WTC11 (cell line): ENCODE measurements around the gene NTN4. TPM values are rescaled to one million over a fixed set of nuclear protein-coding genes. Genes with fewer than 3 reads are reported as not detected.

Experiments used
- ATAC-seq: fragments of 200-7000 bp; cut with Tn5 transposase; 2 replicates; pipeline ENCODE4 v1.10.0; 2021; ENCODE audit warnings: mild to moderate bottlenecking, moderate library complexity
- CTCF ChIA-PET: fragments of 300-600 bp; sonication (Branson Sonifier 250); formaldehyde crosslinking; loops from one replicate; lab custom pipeline; 2021; ENCODE audit warnings: antibody characterized with exemption; lab: Charles Lee
- POLR2A ChIA-PET: fragments of 350-600 bp; sonication (Branson Sonifier 250); formaldehyde crosslinking; loops from one replicate; lab custom pipeline; 2021; ENCODE audit warnings: antibody characterized with exemption; lab: Charles Lee
- DNase-seq: peaks from one replicate; pipeline ENCODE4 v3.0.0; 2021; ENCODE audit warnings: low spot score
- H3K27ac Mint-ChIP-seq: 2 replicates; pipeline ENCODE4 v1.8.0; 2021; ENCODE audit warnings: mixed read lengths
- H3K27me3 Mint-ChIP-seq: 2 replicates; pipeline ENCODE4 v1.8.0; 2021; ENCODE audit warnings: low read depth, mild to moderate bottlenecking, moderate library complexity, mixed read lengths
- H3K36me3 Mint-ChIP-seq: 2 replicates; pipeline ENCODE4 v1.8.0; 2021; ENCODE audit warnings: mixed read lengths
- H3K4me1 Mint-ChIP-seq: 2 replicates; pipeline ENCODE4 v1.8.0; 2022; ENCODE audit warnings: mixed read lengths
- H3K4me3 Mint-ChIP-seq: 2 replicates; pipeline ENCODE4 v1.8.0; 2021; ENCODE audit warnings: mild to moderate bottlenecking, moderate library complexity, mixed read lengths
- H3K9me3 Mint-ChIP-seq: 2 replicates; pipeline ENCODE4 v1.8.0; 2021; ENCODE audit warnings: mixed read lengths
- CBFB ChIP-seq: sonication (generic); formaldehyde crosslinking; IDR thresholded peaks from 2 replicates; pipeline ENCODE4 v1.8.1; 2022; ENCODE audit warnings: mild to moderate bottlenecking, low read depth, missing genetic modification reagents
- CREM ChIP-seq: sonication (generic); formaldehyde crosslinking; IDR thresholded peaks from 2 replicates; pipeline ENCODE4 v1.8.1; 2022; ENCODE audit warnings: mild to moderate bottlenecking, missing genetic modification reagents, moderate library complexity
- FOXP4 ChIP-seq: sonication (generic); formaldehyde crosslinking; IDR thresholded peaks from 2 replicates; pipeline ENCODE4 v1.8.0; 2022; ENCODE audit warnings: mild to moderate bottlenecking, missing genetic modification reagents
- GRHL2 ChIP-seq: fragments of 250-450 bp; sonication (Bioruptor Pico); IDR thresholded peaks from 2 replicates; pipeline ENCODE4 v1.8.0; 2022; ENCODE audit warnings: mild to moderate bottlenecking, moderate library complexity; ENCODE audit not compliant: insufficient replicate concordance, severe bottlenecking
- HMGA2 ChIP-seq: fragments of 250-450 bp; sonication (Bioruptor Pico); IDR thresholded peaks from 2 replicates; pipeline ENCODE4 v1.4.0; 2021; ENCODE audit warnings: mild to moderate bottlenecking, moderate library complexity
- IRF2 ChIP-seq: sonication (generic); formaldehyde crosslinking; IDR thresholded peaks from 2 replicates; pipeline ENCODE4 v1.8.0; 2022; ENCODE audit warnings: low read depth, missing genetic modification reagents, borderline replicate concordance
- MYBL2 ChIP-seq: sonication (generic); formaldehyde crosslinking; IDR thresholded peaks from 2 replicates; pipeline ENCODE4 v1.8.1; 2023; ENCODE audit warnings: mild to moderate bottlenecking, moderate library complexity, missing genetic modification reagents
- NFE2L1 ChIP-seq: sonication (generic); formaldehyde crosslinking; IDR thresholded peaks from 2 replicates; pipeline ENCODE4 v1.8.1; 2023; ENCODE audit warnings: missing genetic modification reagents
- NR3C1 ChIP-seq: sonication (generic); formaldehyde crosslinking; conservative IDR thresholded peaks from 2 replicates; pipeline ENCODE4 v1.8.1; 2023; ENCODE audit warnings: low read depth, mild to moderate bottlenecking, missing genetic modification reagents
- OVOL2 ChIP-seq: fragments of 250-450 bp; sonication (Bioruptor Pico); IDR thresholded peaks from 2 replicates; pipeline ENCODE4 v1.9.0; 2021; ENCODE audit warnings: mild to moderate bottlenecking, borderline replicate concordance
- SOX15 ChIP-seq: fragments of 250-450 bp; sonication (Bioruptor Pico); IDR thresholded peaks from 2 replicates; pipeline ENCODE4 v1.9.0; 2021; ENCODE audit warnings: mild to moderate bottlenecking
- TEAD4 ChIP-seq: sonication (generic); formaldehyde crosslinking; IDR thresholded peaks from 2 replicates; pipeline ENCODE4 v1.8.0; 2022; ENCODE audit warnings: mild to moderate bottlenecking, missing genetic modification reagents
- ZMAT4 ChIP-seq: fragments of 250-450 bp; sonication (Bioruptor Pico); IDR thresholded peaks from 2 replicates; pipeline ENCODE4 v1.9.0; 2021; ENCODE audit warnings: mild to moderate bottlenecking
- ZNF396 ChIP-seq: fragments of 250-450 bp; sonication (Bioruptor Pico); IDR thresholded peaks from 2 replicates; pipeline ENCODE4 v1.8.0; 2021; ENCODE audit warnings: mild to moderate bottlenecking, moderate library complexity, borderline replicate concordance
- ZNF423 ChIP-seq: fragments of 250-450 bp; sonication (Bioruptor Pico); IDR thresholded peaks from 2 replicates; pipeline ENCODE4 v2.1.2; 2022; ENCODE audit warnings: mild to moderate bottlenecking, moderate library complexity
- total RNA-seq: library from RNA; stranded (reverse); gene quantifications from 3 replicates; pipeline ENCODE4 v1.2.3, GENCODE V29; 2021
- TF ChIP-seq, protein P1 (sequence below): sonication (generic); formaldehyde crosslinking; IDR thresholded peaks from 2 replicates; pipeline ENCODE4 v1.8.1; 2023; ENCODE audit warnings: mild to moderate bottlenecking, missing genetic modification reagents, moderate library complexity
- TF ChIP-seq, protein P2 (sequence below): sonication (generic); formaldehyde crosslinking; IDR thresholded peaks from 2 replicates; pipeline ENCODE4 v1.8.0; 2023; ENCODE audit warnings: missing genetic modification reagents, mild to moderate bottlenecking, borderline replicate concordance
- TF ChIP-seq, protein P3 (sequence below): sonication (generic); formaldehyde crosslinking; IDR thresholded peaks from 2 replicates; pipeline ENCODE4 v1.8.1; 2023; ENCODE audit warnings: mild to moderate bottlenecking, missing genetic modification reagents, borderline replicate concordance
- TF ChIP-seq, protein P4 (sequence below): sonication (generic); formaldehyde crosslinking; conservative IDR thresholded peaks from 2 replicates; pipeline ENCODE4 v1.8.1; 2023; ENCODE audit warnings: mild to moderate bottlenecking, low read depth, missing genetic modification reagents, moderate library complexity

Gene NTN4
- total RNA-seq, 1 experiment from 2014 or later, result 2.7 TPM

DNA sequence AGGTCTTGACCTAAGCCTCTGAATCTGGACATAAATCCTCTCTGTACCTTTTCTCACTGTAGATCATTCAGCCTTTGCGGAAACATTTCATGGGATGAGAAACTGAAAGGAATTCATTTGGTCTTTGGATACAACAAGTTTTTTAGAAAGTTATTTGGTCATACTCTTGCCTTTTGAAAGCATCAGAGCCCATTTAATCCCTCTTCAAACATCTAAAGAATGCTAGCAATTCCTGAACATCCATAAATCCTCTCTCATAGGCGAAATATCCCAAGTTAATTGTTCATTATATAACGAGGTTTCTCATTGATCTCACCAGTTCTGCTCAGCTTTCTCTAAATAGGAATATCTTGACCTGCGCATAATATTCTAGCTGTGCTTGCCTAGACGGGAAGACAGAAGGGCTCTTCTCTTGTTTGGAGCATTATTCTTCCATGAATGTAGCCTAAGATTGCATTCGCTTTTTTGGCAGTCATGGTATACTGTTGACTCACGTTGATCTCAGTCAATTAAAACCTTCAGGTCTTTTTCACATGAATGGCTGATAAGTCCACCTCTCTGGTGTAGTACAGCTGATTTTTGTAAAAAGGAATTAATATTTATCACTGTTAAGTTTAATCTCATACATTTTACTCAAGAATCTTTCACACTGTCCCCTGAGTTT lies 24.1 kb downstream of the NTN4 start:
- H3K4me1 Mint-ChIP-seq, result peaks cover 6% of the 10 kb centered on the region; the same call in 1 of the 2 replicates
- H3K36me3 Mint-ChIP-seq, result no peaks in the 10 kb centered on the region
- ChIA-PET POLR2A (no interaction called here), CTCF (no interaction called here)
- no peaks in the 10 kb centered on the region; the same call in 1 of the 2 replicates for H3K27me3 Mint-ChIP-seq
- DNase-seq, result no peak
- no peak overlapping the region for H3K4me3 Mint-ChIP-seq
- TF ChIP-seq HMGA2 (CRISPR knock-in tag), result no peak
- TF ChIP-seq TEAD4 (CRISPR knock-in tag), result no peak
- TF ChIP-seq IRF2 (CRISPR knock-in tag), result no peak
- no peak for TF ChIP-seq ZMAT4 (CRISPR knock-in tag)
- TF ChIP-seq, protein P1, sequence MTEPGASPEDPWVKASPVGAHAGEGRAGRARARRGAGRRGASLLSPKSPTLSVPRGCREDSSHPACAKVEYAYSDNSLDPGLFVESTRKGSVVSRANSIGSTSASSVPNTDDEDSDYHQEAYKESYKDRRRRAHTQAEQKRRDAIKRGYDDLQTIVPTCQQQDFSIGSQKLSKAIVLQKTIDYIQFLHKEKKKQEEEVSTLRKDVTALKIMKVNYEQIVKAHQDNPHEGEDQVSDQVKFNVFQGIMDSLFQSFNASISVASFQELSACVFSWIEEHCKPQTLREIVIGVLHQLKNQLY, result no peak
- TF ChIP-seq GRHL2 (CRISPR knock-in tag), result no peak
- no peak for TF ChIP-seq CBFB (CRISPR knock-in tag)
- no peak for TF ChIP-seq ZNF396 (CRISPR knock-in tag)
- ATAC-seq, result no peak
- H3K27ac Mint-ChIP-seq, result no peak overlapping the region
- H3K9me3 Mint-ChIP-seq, result no peaks in the 10 kb centered on the region

- POLR2A ChIA-PET, result no interaction called here
- no peak for ATAC-seq
- TF ChIP-seq HMGA2 (CRISPR knock-in tag) (no peak), NR3C1 (no peak), ZNF423 (no peak), SOX15 (CRISPR knock-in tag) (no peak), ZMAT4 (CRISPR knock-in tag) (no peak), NFE2L1 (no peak), MYBL2 (CRISPR knock-in tag) (no peak), FOXP4 (CRISPR knock-in tag) (no peak), OVOL2 (CRISPR knock-in tag) (no peak), CREM (no peak)
- TF ChIP-seq, protein P2, sequence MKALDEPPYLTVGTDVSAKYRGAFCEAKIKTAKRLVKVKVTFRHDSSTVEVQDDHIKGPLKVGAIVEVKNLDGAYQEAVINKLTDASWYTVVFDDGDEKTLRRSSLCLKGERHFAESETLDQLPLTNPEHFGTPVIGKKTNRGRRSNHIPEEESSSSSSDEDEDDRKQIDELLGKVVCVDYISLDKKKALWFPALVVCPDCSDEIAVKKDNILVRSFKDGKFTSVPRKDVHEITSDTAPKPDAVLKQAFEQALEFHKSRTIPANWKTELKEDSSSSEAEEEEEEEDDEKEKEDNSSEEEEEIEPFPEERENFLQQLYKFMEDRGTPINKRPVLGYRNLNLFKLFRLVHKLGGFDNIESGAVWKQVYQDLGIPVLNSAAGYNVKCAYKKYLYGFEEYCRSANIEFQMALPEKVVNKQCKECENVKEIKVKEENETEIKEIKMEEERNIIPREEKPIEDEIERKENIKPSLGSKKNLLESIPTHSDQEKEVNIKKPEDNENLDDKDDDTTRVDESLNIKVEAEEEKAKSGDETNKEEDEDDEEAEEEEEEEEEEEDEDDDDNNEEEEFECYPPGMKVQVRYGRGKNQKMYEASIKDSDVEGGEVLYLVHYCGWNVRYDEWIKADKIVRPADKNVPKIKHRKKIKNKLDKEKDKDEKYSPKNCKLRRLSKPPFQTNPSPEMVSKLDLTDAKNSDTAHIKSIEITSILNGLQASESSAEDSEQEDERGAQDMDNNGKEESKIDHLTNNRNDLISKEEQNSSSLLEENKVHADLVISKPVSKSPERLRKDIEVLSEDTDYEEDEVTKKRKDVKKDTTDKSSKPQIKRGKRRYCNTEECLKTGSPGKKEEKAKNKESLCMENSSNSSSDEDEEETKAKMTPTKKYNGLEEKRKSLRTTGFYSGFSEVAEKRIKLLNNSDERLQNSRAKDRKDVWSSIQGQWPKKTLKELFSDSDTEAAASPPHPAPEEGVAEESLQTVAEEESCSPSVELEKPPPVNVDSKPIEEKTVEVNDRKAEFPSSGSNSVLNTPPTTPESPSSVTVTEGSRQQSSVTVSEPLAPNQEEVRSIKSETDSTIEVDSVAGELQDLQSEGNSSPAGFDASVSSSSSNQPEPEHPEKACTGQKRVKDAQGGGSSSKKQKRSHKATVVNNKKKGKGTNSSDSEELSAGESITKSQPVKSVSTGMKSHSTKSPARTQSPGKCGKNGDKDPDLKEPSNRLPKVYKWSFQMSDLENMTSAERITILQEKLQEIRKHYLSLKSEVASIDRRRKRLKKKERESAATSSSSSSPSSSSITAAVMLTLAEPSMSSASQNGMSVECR (CRISPR knock-in tag), result no peak
- TF ChIP-seq, protein P3, sequence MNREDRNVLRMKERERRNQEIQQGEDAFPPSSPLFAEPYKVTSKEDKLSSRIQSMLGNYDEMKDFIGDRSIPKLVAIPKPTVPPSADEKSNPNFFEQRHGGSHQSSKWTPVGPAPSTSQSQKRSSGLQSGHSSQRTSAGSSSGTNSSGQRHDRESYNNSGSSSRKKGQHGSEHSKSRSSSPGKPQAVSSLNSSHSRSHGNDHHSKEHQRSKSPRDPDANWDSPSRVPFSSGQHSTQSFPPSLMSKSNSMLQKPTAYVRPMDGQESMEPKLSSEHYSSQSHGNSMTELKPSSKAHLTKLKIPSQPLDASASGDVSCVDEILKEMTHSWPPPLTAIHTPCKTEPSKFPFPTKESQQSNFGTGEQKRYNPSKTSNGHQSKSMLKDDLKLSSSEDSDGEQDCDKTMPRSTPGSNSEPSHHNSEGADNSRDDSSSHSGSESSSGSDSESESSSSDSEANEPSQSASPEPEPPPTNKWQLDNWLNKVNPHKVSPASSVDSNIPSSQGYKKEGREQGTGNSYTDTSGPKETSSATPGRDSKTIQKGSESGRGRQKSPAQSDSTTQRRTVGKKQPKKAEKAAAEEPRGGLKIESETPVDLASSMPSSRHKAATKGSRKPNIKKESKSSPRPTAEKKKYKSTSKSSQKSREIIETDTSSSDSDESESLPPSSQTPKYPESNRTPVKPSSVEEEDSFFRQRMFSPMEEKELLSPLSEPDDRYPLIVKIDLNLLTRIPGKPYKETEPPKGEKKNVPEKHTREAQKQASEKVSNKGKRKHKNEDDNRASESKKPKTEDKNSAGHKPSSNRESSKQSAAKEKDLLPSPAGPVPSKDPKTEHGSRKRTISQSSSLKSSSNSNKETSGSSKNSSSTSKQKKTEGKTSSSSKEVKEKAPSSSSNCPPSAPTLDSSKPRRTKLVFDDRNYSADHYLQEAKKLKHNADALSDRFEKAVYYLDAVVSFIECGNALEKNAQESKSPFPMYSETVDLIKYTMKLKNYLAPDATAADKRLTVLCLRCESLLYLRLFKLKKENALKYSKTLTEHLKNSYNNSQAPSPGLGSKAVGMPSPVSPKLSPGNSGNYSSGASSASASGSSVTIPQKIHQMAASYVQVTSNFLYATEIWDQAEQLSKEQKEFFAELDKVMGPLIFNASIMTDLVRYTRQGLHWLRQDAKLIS (CRISPR knock-in tag), result no peak
- TF ChIP-seq, protein P4, sequence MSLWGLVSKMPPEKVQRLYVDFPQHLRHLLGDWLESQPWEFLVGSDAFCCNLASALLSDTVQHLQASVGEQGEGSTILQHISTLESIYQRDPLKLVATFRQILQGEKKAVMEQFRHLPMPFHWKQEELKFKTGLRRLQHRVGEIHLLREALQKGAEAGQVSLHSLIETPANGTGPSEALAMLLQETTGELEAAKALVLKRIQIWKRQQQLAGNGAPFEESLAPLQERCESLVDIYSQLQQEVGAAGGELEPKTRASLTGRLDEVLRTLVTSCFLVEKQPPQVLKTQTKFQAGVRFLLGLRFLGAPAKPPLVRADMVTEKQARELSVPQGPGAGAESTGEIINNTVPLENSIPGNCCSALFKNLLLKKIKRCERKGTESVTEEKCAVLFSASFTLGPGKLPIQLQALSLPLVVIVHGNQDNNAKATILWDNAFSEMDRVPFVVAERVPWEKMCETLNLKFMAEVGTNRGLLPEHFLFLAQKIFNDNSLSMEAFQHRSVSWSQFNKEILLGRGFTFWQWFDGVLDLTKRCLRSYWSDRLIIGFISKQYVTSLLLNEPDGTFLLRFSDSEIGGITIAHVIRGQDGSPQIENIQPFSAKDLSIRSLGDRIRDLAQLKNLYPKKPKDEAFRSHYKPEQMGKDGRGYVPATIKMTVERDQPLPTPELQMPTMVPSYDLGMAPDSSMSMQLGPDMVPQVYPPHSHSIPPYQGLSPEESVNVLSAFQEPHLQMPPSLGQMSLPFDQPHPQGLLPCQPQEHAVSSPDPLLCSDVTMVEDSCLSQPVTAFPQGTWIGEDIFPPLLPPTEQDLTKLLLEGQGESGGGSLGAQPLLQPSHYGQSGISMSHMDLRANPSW (CRISPR knock-in tag), result no peak
Observed at GRCh38 chr12:95764848-95765247, 25.7 kb downstream of the NTN4 start.

More at GRCh38 chr12:95764848-95765247, 25.7 kb downstream of the NTN4 start:
- no peaks in the 10 kb centered on the region for H3K9me3 Mint-ChIP-seq
- CTCF ChIA-PET, result no interaction called here
- H3K27ac Mint-ChIP-seq, result no peak overlapping the region
- peaks cover 9% of the 10 kb centered on the region; the same call in 1 of the 2 replicates for H3K4me1 Mint-ChIP-seq
- H3K27me3 Mint-ChIP-seq, result no peaks in the 10 kb centered on the region; the same call in 1 of the 2 replicates
- H3K36me3 Mint-ChIP-seq, result no peaks in the 10 kb centered on the region
- DNase-seq, result no peak
- no peak overlapping the region for H3K4me3 Mint-ChIP-seq
